SKM-1 (cell line): ENCODE data around the gene COQ5.
A peak's percentile ranks its signal among the peaks of the same experiment; 100 is the strongest.

ENCODE experiments used
- DNase-seq: peaks from one replicate; lab custom pipeline; 2025; ENCODE audit not compliant: unreplicated experiment; lab: John Stamatoyannopoulos, UW

COQ5 gene

GRCh38 chr12:120485961-120486881 lies 42.7 kb downstream of the COQ5 start:
- no peak for DNase-seq

- no peak for DNase-seq
These were observed 45.3 kb downstream of the COQ5 start for GRCh38 chr12:120483621-120484020.

GRCh38 chr12:120481022-120481767 lies 47.8 kb downstream of the COQ5 start:
- no peak for DNase-seq

- no peak for DNase-seq
These were observed 48.7 kb downstream of the COQ5 start for GRCh38 chr12:120480211-120480610.

GRCh38 chr12:120479458-120479857 lies 49.5 kb downstream of the COQ5 start:
- no peak for DNase-seq

- DNase-seq = no peak
These were observed 53.3 kb downstream of the COQ5 start for GRCh38 chr12:120475643-120476042.

GRCh38 chr12:120474616-120474960 lies 54.4 kb downstream of the COQ5 start:
- no peak for DNase-seq

- DNase-seq = no peak
These were observed 54.9 kb downstream of the COQ5 start for GRCh38 chr12:120473807-120474615.

GRCh38 chr12:120472521-120472920 lies 56.4 kb downstream of the COQ5 start:
- DNase-seq = no peak

GRCh38 chr12:120470150-120470784 lies 58.7 kb downstream of the COQ5 start:
- DNase-seq = no peak

GRCh38 chr12:120469450-120470149 lies 59.4 kb downstream of the COQ5 start, which contains the start of gene SRSF9:
Gene SRSF9 (minus strand): TSS chr12:120469748. CDS start chr12:120469609, 139 bp downstream.
- peak; percentile 61 for DNase-seq

- no peak for DNase-seq
These were observed 60.0 kb downstream of the COQ5 start for GRCh38 chr12:120468821-120469449.

- no peak for DNase-seq
These were observed 60.6 kb downstream of the COQ5 start for GRCh38 chr12:120468325-120468820.

- DNase-seq = no peak
These were observed 61.5 kb downstream of the COQ5 start for GRCh38 chr12:120467439-120467838.

- DNase-seq = no peak
These were observed 62.2 kb downstream of the COQ5 start for GRCh38 chr12:120466560-120467315.

- DNase-seq = no peak
These were observed 63.2 kb downstream of the COQ5 start for GRCh38 chr12:120465756-120466155.

GRCh38 chr12:120463712-120464111 lies 65.2 kb downstream of the COQ5 start:
- no peak for DNase-seq

GRCh38 chr12:120462099-120462640 lies 66.8 kb downstream of the COQ5 start:
- no peak for DNase-seq
